HG03354 (cell line): ENCODE measurements around the gene AGAP5.
"Not testable (repeated sequence)": the region's sequence is repeated elsewhere in the genome, so short reads cannot be mapped to it uniquely, and the experiment has no call there.

Experiments used
- ATAC-seq: cut with Tn5 transposase; IDR thresholded peaks from one replicate; pipeline ENCODE4 v1.9.1; 2021; ENCODE audit warnings: mild to moderate bottlenecking; ENCODE audit not compliant: unreplicated experiment, poor library complexity, severe bottlenecking

AGAP5 gene

GRCh38 chr10:73715179-73716156 is 17.6 kb upstream of the AGAP5 start:
- not testable (repeated sequence) for ATAC-seq

DNA sequence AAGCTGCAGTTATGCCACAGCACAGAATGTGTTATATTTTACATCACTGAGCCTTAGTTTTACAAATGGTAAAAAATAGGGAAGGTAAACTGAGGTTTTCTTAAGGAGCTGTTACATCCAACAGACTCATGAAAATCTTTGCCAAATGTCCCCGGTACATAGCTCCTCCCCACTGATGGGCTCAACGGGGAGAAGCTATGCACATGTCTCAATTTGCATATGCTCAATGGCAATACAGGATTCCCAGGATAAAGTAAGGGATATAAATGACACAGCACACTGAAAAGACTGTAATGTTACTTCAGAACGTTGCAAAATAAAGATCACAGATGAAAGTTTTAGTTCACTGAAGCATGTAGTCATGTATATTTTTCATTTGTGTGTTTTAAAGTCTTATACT is 16.6 kb upstream of the AGAP5 start:
- not testable (repeated sequence) for ATAC-seq

DNA sequence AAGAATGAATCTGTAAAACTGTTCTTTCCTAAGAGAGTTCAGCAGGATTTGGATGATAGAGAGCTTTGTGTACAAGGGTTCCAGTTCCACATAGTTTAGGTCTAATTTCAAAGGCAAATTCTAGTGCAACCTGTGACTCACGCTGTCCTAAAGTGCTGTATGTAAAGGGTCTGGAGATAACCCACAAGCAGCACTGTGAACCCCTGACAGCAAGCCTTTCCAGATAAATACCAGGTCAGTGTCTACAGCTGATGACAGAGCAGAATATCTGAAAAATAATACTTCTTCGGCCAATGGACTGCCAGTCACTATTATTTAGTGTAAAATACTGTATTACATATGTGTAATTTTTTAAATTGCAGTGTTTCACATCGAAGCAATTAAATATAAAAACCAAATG is 16.0 kb upstream of the AGAP5 start:
- not testable (repeated sequence) for ATAC-seq

DNA sequence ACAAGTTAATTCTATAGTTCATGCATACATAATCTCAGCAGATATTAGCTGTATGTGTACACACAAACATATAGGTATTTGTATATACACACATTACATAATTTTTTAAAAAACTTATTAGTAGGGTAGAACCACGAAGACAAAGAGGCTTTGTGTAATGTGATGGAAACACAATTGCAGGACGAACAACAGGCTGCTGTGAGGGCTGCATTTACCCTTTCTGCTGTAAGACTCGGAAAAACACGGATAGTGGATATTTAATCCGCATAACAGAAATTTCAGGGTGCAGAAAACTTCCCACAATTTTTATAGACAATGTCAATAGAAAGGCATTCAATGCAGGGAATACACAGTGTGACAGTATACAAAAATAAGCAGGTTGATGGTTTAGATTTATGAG is 13.8 kb upstream of the AGAP5 start:
- not testable (repeated sequence) for ATAC-seq

- ATAC-seq = not testable (repeated sequence)
These were observed 10.2 kb upstream of the AGAP5 start for GRCh38 chr10:73708122-73708521.

GRCh38 chr10:73707628-73708027 is 9.7 kb upstream of the AGAP5 start:
- ATAC-seq = not testable (repeated sequence)

GRCh38 chr10:73706488-73706887 is 8.6 kb upstream of the AGAP5 start:
- not testable (repeated sequence) for ATAC-seq

- ATAC-seq = not testable (repeated sequence)
These were observed 7.7 kb upstream of the AGAP5 start for GRCh38 chr10:73705506-73706072.

- ATAC-seq = not testable (repeated sequence)
These were observed 6.0 kb upstream of the AGAP5 start for GRCh38 chr10:73703924-73704323.

- not testable (repeated sequence) for ATAC-seq
These were observed 910 bp upstream of the AGAP5 start for GRCh38 chr10:73698819-73699218.

- ATAC-seq = not testable (repeated sequence)
These were observed 2.6 kb downstream of the AGAP5 start for GRCh38 chr10:73695302-73695701.

- ATAC-seq = not testable (repeated sequence)
These were observed 7.2 kb downstream of the AGAP5 start for GRCh38 chr10:73690755-73691154.

- ATAC-seq = not testable (repeated sequence)
These were observed 8.3 kb downstream of the AGAP5 start for GRCh38 chr10:73689596-73689995.

- not testable (repeated sequence) for ATAC-seq
These were observed 10.3 kb downstream of the AGAP5 start for GRCh38 chr10:73687641-73688040.

GRCh38 chr10:73674546-73674945 is 23.4 kb downstream of the AGAP5 start:
- not testable (repeated sequence) for ATAC-seq

DNA sequence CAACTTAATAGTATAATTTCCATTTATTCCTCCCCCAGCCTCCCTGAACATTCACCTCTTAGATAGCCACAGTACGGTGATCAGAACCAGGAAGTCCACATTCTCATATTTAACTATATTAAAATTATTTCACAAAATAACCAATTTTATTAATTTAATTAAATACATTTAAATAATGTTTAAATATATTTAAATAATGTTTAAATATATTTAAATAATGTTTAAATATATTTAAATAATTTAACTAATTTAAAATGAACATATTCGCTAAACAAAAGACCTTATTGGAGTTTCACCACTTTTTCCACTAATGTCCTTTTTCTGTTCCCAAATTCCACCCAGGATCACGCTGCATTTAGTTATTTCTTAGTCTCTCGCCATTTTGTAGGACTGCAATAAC is 29.5 kb downstream of the AGAP5 start:
- ATAC-seq = not testable (repeated sequence)

GRCh38 chr10:73666153-73666809 is 31.6 kb downstream of the AGAP5 start:
- not testable (repeated sequence) for ATAC-seq

- not testable (repeated sequence) for ATAC-seq
These were observed 32.3 kb downstream of the AGAP5 start for GRCh38 chr10:73665581-73665980.

- not testable (repeated sequence) for ATAC-seq
These were observed 33.5 kb downstream of the AGAP5 start for GRCh38 chr10:73664156-73665040.
